ENCODE measurements around the gene TSPEAR. TPM values are rescaled to one million over a fixed set of nuclear protein-coding genes. Genes with fewer than 3 reads are reported as not detected.

TSPEAR gene
- total RNA-seq, 2 experiments from 2014 or later, result not detected

DNA sequence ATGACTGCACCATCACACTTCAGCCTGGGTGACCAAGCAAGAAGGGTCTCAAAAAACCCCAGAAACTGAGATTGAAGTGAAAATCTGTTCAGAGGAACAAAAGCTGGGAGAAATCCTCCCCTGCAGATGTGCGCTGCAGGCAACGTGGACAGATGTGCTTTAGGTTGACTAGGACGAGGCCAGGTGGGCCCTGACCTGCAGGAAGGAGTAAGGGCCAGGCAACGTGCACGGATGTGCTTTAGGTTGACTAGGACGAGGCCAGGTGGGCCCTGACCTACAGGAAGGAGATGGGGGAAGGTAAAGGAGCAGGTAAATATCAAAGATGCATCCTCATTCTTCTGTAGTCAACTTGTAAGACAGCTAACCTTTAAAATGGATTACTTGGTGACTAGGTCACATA lies 26.9 kb downstream of the TSPEAR start:
- ATAC-seq (ENCODE audit: poor library complexity), result no peak

DNA sequence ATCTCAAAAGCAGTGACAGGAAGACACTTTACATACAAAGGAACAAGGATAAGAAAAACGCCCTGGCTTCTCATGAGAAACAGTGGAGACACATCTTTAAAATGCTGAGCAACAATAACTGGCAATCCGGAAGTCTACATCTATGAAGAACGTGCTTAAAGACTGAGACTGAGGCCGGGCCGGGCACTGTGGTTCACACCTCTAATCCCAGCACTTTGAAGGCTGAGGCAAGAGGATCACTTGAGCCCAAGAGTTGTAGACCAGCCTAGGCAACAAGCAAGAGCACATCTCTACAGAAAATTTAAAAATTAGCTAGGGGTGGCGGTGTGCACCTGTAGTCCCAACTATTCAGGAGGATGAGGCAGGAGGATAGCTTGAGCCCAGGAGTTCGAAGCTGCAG lies 27.3 kb downstream of the TSPEAR start:
- intact Hi-C loops (cut with DNase I, micrococcal nuclease), result no loop called here

More for the DNA sequence above, 26.9 kb downstream of the TSPEAR start:
- peaks cover 0 to 6% of the 10 kb centered on the region in 2 experiments for H3K27me3 ChIP-seq (ENCODE audit: control insufficient read depth in 1 of 2, insufficient read depth in 2 of 2, low read length in 2 of 2)
- intact Hi-C loops (cut with DNase I, micrococcal nuclease), result no loop called here
- Mint-ChIP-seq H3K9me3 (no peaks in the 10 kb centered on the region), H3K36me3 (ENCODE audit: low read depth) (no peaks in the 10 kb centered on the region), H3K4me1 (ENCODE audit: low read depth) (no peaks in the 10 kb centered on the region), H3K4me3 (no peak overlapping the region), H3K27ac (no peak overlapping the region), H3K27me3 (peaks cover 27% of the 10 kb centered on the region)
- H3K36me3 ChIP-seq (ENCODE audit: insufficient read depth, low read length), result no peaks in the 10 kb centered on the region
- ChIA-PET CTCF (no interaction called here), POLR2A (no interaction called here)
- TF ChIP-seq, protein P1, sequence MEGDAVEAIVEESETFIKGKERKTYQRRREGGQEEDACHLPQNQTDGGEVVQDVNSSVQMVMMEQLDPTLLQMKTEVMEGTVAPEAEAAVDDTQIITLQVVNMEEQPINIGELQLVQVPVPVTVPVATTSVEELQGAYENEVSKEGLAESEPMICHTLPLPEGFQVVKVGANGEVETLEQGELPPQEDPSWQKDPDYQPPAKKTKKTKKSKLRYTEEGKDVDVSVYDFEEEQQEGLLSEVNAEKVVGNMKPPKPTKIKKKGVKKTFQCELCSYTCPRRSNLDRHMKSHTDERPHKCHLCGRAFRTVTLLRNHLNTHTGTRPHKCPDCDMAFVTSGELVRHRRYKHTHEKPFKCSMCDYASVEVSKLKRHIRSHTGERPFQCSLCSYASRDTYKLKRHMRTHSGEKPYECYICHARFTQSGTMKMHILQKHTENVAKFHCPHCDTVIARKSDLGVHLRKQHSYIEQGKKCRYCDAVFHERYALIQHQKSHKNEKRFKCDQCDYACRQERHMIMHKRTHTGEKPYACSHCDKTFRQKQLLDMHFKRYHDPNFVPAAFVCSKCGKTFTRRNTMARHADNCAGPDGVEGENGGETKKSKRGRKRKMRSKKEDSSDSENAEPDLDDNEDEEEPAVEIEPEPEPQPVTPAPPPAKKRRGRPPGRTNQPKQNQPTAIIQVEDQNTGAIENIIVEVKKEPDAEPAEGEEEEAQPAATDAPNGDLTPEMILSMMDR (IDR thresholded peaks at IDR 0.05), result no peak
- no peaks in the 10 kb centered on the region for H3K4me1 ChIP-seq (ENCODE audit: insufficient read depth, low read length)
- no peak overlapping the region for H3K4me3 ChIP-seq (ENCODE audit: low read length)
- H3K9me3 ChIP-seq (ENCODE audit: control insufficient read depth in 1 of 2, insufficient read depth in 1 of 2, low read length in 2 of 2), result no peaks in the 10 kb centered on the region
- no peak for DNase-seq
- no peak overlapping the region for H3K27ac ChIP-seq (ENCODE audit: low read depth in 1 of 2, low read length in 2 of 2)

DNA sequence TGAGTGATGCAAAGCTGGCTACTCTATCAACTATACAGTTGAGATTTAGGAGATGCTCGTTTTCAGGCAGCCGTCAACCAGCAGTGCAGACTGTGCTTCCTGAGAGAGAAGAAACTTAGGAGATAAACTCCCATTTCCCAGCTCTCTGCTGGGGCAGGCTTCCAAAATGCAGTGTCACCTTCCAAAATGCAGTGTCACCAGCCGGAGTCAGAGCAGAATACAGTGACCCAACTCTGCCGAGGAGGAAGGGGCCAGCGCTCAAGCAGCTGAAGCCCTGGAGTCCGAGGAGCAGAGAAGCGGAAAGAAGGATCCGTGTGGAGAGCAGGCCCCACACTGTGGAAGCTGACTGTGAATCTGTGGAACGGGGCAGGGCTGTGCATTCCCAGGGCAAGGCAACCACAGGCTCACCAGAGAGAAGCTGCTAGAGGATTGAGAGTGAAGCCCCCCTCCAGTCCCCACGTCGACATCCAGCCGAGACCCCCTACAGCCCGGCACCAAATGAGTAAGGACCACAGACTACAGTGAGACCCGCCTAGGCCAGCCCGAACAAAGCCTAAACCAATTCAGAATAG lies 28.7 kb downstream of the TSPEAR start:
- H3K27me3 Mint-ChIP-seq, result peaks cover 27% of the 10 kb centered on the region
- POLR2A ChIA-PET, result interaction anchor here (0.6 kb wide), 2 partner anchors 25 to 106 kb away, joined by 3 read pairs; no protein-coding TSS in a partner anchor
- no peak overlapping the region for H3K27ac Mint-ChIP-seq
- H3K4me1 Mint-ChIP-seq (ENCODE audit: low read depth), result no peaks in the 10 kb centered on the region
- H3K9me3 Mint-ChIP-seq, result no peaks in the 10 kb centered on the region
- H3K27ac ChIP-seq (ENCODE audit: low read depth in 1 of 2, low read length in 2 of 2), result no peak overlapping the region
- DNase-seq (no peak), ATAC-seq (ENCODE audit: poor library complexity) (no peak)
- no peak overlapping the region for H3K4me3 ChIP-seq (ENCODE audit: low read length)
- H3K27me3 ChIP-seq (ENCODE audit: control insufficient read depth in 1 of 2, insufficient read depth in 2 of 2, low read length in 2 of 2), result peaks cover 0 to 6% of the 10 kb centered on the region in 2 experiments
- TF ChIP-seq, protein P1 (IDR thresholded peaks at IDR 0.05), result no peak
- intact Hi-C loops (cut with DNase I, micrococcal nuclease), result no loop called here
- no peaks in the 10 kb centered on the region for H3K36me3 ChIP-seq (ENCODE audit: insufficient read depth, low read length)
- no peak overlapping the region for H3K4me3 Mint-ChIP-seq
- no peaks in the 10 kb centered on the region for H3K4me1 ChIP-seq (ENCODE audit: insufficient read depth, low read length)
- no peaks in the 10 kb centered on the region for H3K36me3 Mint-ChIP-seq (ENCODE audit: low read depth)
- H3K9me3 ChIP-seq (ENCODE audit: control insufficient read depth in 1 of 2, insufficient read depth in 1 of 2, low read length in 2 of 2), result no peaks in the 10 kb centered on the region
- CTCF ChIA-PET, result no interaction called here

More for the DNA sequence above, 27.3 kb downstream of the TSPEAR start:
- DNase-seq (no peak), ATAC-seq (ENCODE audit: poor library complexity) (no peak)
- H3K36me3 ChIP-seq (ENCODE audit: insufficient read depth, low read length), result no peaks in the 10 kb centered on the region
- no peak overlapping the region for H3K4me3 Mint-ChIP-seq
- H3K27me3 ChIP-seq (ENCODE audit: control insufficient read depth in 1 of 2, insufficient read depth in 2 of 2, low read length in 2 of 2), result peaks cover 0 to 6% of the 10 kb centered on the region in 2 experiments
- POLR2A ChIA-PET, result no interaction called here
- no peaks in the 10 kb centered on the region for H3K9me3 ChIP-seq (ENCODE audit: control insufficient read depth in 1 of 2, insufficient read depth in 1 of 2, low read length in 2 of 2)
- no peaks in the 10 kb centered on the region for H3K36me3 Mint-ChIP-seq (ENCODE audit: low read depth)
- no peak overlapping the region for H3K27ac ChIP-seq (ENCODE audit: low read depth in 1 of 2, low read length in 2 of 2)
- peaks cover 27% of the 10 kb centered on the region for H3K27me3 Mint-ChIP-seq
- CTCF ChIA-PET, result no interaction called here
- no peaks in the 10 kb centered on the region for H3K4me1 Mint-ChIP-seq (ENCODE audit: low read depth)
- H3K4me1 ChIP-seq (ENCODE audit: insufficient read depth, low read length), result no peaks in the 10 kb centered on the region
- H3K9me3 Mint-ChIP-seq, result no peaks in the 10 kb centered on the region
- no peak overlapping the region for H3K4me3 ChIP-seq (ENCODE audit: low read length)
- TF ChIP-seq, protein P1 (IDR thresholded peaks at IDR 0.05), result no peak
- no peak overlapping the region for H3K27ac Mint-ChIP-seq
